HG03196 (cell line): ENCODE data around the gene MAD1L1.
"Not testable (repeated sequence)": the region's sequence is repeated elsewhere in the genome, so short reads cannot be mapped to it uniquely, and the experiment has no call there.

ENCODE experiments used
- ATAC-seq: cut with Tn5 transposase; IDR thresholded peaks from one replicate; pipeline ENCODE4 v1.9.1; 2021; ENCODE audit not compliant: unreplicated experiment

MAD1L1 gene

DNA sequence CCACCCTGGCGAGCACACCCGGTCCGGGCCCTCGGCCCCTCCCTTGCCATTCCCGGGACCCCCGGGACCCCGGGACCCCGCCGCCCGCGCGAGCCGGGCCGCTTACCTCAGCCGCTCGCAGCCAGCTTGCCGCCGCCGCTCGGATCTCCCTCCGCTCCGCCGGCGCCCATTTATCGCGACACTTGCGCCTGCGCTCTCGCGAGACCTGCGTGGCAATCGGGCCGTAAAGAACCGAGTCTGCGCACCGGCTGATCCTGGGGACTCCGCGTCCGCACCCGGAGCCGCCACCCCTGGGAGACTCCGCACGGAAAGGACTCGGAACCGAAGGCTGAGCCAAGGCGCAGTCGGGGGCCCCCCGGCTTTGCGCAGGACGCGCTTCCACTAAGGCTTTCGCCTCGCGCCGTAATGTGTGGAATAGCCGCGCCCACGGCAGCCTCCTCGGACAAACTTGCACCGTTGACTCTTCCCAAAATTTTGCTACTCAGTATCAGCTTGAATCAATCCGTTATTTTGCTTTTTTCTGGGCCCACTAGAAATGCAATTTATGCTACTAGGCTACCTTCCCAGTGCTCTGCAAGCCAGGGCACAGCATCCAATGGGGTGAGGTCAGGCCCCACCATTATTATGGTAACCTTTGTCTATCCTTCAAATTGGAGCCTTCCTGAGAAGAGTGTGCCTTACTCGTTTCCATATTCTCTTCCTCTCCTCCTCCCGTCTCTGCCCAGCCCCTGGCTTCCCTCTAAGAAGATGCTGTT, at the start of gene MAD1L1:
MAD1L1 (minus strand) TSS at position 180 of the 755 bp plus-strand sequence. CDS start 2,812 bp downstream, outside the sequence.
- ATAC-seq: peak; percentile 73

DNA sequence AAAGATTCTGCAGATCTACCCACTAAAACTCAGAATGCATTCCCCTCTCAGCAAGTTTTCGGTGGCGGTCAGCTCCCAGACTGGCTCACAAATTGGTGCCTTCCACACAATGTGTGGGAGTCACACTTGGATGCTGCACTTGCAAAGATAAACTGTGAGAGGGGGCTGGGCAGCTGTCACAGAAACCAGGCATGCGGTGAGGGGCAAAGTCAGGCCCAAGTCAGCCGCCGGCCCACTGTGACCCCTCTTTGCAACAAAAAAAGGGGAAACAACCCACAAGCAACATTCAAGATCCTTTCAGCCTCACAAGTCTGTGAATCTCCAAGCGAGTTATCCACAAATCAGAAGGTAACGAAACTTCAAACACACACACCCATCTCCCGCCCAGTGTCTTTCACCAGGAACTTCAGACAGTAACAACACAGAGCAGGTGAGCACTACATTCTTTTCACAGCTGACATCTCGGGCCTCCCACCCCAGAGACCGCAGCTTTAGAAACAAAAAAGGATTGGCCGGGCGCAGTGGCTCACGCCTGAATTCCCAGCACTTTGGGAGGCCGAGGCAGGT, 49.5 kb upstream of the MAD1L1 start:
- ATAC-seq: no peak

DNA sequence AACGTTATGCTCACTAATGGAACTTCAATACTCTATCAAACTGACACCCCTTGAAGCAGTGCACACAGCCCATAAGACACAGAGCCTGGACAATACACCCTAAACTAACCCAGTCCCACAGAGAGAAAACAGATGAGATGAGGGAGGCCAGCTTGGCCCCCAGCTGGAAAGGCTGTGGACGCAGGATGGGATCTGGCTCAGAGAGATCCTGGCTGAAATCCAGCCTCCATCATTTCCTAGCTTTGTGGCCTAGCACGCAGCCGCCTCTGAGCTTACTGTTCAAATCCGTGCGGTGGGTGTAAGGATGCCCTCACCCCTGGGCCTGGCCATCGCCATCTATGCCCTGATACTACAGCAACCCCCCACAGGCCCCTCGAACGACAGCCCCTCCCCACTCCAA, 48.8 kb upstream of the MAD1L1 start:
- ATAC-seq: no peak

DNA sequence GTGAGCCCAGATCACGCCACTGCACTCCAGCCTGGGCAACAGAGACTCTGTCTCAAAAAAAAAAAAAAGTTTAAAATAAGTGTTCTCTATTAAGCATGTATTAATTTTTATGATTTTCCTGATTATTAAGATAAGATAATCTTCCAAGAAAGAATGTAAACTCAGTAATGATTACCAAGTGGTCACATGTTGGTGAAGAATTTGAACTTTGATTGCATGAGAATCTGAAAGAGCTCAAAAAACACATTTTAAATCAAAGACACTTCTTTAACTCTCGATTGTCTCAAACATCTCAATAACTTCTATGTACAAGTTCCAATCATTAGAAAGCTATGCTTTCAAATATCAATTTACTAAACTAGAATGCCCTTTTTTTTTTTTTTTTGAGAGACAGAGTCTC, 47.7 kb upstream of the MAD1L1 start:
- ATAC-seq: no peak

DNA sequence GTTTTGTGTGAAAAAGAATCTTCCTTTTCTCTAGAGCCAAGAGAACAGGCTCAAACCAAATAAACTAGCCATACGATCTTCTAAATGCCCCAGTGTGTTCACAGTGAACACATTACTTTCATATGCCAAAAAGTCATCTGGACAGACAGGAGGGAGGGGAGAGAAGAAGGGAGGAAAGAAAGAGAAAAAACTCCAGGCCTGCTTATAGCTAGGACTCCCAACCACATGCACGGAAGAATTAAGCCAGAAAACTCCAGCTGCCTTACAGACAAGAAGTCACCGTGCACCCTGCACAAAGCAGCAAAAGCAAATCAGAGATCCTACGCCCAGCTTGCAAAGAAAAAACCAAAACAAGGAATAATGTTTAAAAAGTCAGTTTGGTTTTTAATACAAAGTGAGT, 47.2 kb upstream of the MAD1L1 start:
- ATAC-seq: no peak

DNA sequence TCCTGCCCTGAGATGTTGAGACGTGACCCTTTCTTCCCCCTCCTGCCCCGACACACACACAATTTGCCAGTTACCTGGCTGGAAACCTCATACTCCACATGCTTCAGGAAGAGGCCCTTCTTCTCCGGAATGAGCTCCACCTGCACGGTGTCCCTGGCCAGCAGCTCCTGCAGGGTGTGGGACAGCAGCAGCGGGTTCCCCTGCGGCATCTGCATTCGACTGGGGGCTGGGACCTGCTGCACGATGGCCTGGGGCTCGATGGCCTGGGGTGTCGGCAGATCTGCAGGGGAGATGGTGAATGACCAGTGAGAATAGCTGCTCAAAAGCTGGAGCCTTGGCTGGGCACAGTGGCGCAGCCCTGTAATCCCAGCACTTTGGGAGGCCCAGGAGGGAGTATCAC, 45.3 kb upstream of the MAD1L1 start:
- no peak for ATAC-seq

DNA sequence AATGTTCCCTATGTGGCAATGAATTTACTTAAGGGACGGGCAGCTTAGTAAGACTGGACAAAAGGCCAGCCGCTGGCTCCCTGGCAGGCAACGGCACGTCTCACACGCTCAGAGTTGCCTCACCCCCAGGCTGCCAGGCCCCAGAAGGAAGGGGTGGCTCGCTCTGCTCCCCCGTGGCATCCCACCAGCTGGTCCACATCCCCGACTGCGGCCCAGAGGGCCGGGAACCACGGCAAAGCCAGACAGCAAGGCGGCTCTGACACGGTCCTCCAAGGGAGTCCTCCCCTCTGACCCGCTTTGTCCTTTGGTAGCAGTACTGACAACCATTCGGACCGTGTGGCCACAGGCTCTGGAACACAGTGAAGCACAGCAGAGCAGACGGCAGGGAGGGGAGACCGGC, 43.4 kb upstream of the MAD1L1 start:
- ATAC-seq: no peak

DNA sequence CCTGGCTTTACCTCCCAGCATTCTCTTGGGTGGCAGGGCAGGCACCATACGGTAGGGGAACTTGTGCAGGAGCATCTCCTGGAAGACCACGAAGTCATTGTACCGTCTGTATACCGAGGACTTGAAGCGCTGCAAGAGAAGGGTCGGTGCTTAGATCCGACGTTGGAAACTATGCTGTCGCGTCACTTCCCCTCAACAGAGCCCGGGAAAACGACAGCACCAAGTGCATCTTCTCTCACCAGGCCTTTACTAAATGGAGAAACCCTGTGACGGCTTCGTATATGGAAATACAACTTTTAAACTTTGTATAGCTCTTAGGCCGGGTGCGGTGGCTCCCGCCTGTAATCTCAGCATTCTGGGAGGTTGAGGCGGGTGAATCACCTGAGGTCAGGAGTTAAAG, 42.4 kb upstream of the MAD1L1 start:
- no peak for ATAC-seq

DNA sequence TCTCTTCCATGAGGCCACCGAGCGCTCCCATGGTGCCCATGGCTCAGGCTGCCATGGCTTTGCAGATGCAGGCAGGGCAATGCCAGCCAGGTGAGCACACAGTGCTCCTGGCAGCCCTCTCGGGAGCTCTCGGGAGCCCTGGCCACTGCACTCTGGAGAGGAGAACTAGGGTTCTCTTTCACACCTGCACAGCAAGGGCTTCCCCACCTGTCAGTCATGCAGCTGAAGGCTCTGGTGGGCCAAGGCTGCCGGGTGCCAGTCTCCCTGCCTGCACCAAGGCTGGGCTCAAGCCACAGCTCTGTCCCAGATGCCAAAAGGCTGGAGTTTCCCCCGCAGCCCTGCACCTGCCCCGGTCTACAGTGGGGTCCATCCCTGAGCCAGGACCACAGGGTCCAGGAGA, 41.9 kb upstream of the MAD1L1 start:
- no peak for ATAC-seq

DNA sequence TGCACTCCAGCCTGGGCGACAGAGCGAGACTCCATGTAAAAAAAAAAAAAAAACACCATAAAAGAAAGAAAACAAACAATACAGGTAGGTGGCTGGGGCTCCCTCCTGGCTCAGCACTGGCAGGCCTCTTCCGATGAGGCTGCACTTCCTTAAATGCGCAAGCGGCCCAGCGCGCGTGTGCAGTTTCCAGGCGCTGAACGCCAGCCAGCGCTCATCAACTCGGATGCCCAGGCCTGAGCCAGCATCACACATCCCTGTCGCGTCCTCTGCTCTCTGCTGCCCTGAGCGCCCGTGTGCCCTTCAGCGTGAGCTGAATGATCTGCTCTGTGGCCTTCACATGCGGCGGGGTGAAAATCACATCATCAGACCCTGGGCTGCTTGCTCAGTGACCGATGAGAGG, 41.1 kb upstream of the MAD1L1 start:
- no peak for ATAC-seq

DNA sequence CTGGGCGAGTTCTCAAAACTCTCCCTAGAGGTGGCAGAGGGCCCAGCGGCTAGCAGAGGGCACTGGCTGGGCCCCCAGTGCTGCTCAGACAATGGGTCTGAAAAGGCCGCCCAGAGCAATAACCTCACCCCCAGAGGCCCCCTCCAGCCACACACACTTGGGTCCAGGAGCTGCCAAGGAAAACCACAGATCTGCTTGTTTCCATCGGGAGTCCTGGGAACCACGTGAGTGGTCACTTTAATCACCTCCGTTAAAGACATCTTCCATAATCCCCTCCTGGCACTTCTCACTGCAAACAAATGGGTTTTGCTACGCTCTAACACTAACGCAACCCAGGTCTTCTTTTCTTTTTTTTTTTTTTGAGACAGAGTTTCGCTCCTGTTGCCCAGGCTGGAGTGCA, 39.3 kb upstream of the MAD1L1 start:
- ATAC-seq: no peak

DNA sequence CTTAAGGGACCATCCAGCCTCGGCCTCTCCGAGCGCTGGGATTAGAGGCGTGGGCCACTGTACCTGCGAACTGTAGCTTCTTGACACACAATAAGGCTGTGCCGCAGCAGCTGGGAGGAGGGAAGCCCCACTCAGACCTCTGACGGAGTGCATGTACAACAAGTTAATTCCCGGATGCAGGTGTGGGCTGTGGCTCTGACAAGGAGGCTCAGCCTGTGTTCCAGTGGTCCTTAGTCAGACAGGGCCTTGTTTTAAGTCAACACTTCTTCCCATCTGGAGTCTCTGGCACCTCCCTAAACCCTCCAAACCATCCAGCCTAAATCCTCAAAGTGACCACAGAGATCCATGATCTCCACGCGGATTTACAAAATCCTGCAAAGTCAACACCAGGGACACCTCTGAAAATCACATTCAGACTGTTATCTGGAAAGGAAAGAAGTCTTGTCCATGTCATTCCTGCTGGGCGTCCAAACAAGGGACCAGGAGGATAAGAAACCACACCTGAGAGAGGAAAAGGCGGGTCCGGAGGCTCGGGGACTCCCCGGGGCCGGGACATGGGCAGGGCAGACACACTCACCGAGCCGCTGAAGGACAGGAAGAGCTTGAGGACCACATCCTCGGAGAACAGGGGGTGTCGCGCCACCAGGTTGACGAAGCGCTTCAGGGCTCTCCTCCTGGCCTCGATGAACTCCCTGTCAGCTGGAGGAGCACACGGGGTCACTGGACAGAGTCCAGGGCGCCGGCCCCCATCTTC, 38.7 kb upstream of the MAD1L1 start:
- no peak for ATAC-seq

DNA sequence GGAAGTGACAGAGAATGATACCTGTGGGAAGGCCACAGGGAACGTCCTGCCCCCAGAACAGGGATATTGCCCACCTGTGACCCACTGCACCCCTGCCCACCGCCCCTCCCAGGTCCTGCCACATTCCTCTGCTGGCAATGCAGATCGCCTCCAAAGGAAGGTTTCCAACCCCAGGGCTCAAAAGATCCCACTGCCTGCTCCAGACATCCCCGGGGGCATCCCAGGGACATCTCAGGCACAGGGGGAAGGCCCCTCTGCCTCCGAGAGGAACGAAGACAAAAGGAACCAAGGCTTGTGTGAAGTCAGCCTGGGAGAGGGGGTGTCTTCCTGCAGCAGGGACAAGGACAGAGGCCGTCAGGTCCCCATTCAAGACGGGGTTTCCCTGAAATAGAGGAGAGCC, 37.8 kb upstream of the MAD1L1 start:
- no peak for ATAC-seq

DNA sequence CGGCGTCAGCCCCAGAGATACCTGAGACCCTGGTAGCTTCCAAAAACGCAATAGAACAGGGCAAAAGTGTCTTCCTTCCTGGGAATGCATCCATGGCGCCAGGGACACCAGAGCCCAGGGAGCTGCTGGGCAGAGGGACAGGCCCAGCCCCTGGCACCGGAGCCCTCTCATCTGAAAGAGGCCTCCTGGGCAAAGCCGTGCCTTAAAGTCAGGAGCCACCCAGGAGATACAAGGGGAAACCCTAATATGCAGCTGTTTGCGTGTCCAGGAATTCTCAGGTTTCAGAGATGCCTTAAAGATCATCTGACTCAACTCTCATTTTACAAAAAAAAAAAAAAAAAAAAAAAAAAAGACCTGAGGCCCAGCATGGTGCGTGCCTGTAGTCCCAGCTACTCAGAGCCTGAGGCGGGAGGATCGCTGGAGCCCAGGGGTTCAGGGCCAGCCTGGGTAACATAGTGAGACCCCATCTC, 37.3 kb upstream of the MAD1L1 start:
- no peak for ATAC-seq

DNA sequence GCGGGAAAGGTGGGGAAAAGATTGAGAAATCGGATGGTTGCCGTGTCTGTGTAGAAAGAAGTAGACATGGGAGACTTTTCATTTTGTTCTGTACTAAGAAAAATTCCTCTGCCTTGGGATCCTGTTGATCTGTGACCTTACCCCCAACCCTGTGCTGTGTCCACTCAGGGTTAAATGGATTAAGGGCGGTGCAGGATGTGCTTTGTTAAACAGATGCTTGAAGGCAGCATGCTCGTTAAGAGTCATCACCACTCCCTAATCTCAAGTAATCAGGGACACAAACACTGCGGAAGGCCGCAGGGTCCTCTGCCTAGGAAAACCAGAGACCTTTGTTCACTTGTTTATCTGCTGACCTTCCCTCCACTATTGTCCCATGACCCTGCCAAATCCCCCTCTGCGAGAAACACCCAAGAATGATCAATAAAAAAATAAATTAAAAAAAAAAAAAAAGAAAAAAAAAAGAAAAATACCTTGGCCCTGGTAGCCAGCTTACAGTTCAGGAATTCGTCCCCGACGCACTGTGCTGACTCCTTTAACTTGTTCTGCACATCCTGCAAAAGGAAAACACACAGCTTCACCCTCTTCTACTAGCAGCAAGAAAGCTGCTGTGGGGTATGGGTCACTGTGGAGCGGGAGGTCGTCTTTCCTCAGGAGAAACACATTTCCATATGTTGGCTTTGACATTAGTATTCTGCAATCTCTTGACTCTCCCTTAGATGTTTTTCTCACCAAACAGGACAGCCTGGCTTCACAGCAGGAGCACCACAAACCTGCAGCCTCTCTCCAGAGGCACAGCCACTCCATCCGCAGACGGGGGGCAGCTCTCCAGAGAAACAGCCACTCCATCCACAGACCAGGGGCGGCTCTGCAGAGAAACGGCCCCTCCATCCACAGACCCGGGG, 36.6 kb upstream of the MAD1L1 start:
- not testable (repeated sequence) for ATAC-seq

DNA sequence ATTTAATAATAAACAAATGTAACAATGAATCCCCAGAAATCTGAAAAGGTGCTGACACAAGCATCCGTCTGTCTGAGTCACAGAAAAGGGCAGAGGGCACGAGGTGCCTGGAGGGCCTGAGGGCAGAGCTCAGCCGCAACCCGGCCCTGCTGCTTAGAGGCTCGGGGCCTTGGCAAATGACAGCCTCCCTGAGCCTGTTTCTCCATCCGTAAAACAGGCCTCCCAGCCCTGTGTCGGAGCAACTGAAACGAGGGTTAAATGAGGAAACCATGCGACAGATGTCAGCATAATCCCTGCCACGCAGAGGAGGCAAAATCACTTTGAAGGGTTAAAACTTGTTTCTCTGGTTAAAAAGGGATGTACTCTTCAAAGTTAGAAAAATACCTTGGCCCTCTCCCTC, 34.2 kb upstream of the MAD1L1 start:
- no peak for ATAC-seq

DNA sequence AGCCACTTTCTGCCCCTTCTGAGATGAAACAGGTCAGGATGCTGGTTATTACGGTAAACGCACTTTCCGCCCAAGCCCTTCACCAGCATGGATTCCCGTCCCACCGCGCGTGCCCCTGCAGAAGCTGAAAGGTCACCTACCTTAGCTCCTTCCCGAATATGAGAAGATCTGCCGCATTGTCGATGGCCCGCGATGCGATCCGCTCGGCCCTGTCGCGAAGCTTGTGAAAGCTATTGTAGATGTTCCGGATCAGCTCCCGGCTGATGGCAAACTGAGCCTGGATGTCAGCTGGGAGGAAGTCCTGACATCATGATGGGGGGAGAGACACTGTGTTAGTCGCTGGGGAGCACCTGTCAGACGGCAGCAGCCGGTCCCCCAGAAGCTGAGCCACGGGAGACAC, 31.4 kb upstream of the MAD1L1 start:
- no peak for ATAC-seq

DNA sequence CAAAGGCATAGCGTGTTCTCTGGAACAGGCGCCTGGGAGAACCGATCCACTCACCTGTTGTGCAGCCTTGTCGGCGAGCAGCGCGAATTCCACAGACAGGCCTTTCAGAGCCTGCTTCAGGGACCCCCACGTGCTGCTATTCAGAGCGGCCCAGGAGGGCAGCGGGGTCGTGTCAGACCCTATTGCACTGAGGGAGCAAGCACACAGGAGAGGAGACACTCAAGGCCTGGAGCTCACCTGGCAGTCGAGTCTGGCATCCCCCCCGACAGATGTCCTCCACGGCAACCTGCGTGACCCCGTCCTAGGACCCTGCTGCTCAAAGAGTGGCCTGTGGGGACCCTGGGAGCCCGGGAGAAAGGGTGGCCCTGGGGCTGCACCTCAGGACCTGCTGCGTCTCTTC, 30.4 kb upstream of the MAD1L1 start:
- no peak for ATAC-seq

DNA sequence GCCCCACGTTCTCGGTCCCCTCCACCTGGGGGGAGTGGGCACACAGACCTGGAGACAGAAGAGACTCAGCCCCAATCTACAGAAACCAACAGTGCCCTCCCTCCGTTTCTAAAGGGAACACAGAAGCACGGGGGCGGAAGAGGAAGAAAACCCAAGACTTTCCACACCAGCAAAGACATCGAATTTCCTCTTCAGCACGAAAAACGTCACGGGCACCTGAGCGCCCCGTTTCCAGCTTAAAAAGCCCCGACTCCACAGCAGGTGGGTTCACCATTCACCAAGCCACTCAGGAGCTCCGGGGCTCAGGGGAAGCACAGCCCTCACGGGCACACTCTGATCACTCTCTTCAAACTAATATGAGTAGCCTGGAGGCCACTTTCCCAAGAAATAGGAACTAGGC, 28.9 kb upstream of the MAD1L1 start:
- ATAC-seq: no peak

DNA sequence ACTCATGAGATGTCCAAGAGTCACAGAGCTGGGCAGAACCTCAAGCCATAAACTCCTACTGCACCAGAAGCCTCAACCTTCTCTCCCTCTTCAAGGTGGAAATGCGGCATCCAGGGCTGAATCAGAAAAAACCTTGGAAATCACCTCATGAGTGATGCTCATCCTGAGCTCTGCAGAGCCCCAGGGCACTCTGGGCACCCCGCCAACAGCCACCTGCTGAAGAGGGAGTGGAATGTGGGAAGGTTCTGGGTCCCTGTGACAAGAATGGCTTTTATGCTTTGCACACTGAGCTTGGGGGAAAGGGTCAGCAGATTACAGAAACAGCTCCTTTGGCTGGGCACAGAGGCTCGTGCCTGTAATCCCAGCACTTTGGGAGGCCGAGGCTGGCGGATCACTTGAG, 28.1 kb upstream of the MAD1L1 start:
- ATAC-seq: no peak

DNA sequence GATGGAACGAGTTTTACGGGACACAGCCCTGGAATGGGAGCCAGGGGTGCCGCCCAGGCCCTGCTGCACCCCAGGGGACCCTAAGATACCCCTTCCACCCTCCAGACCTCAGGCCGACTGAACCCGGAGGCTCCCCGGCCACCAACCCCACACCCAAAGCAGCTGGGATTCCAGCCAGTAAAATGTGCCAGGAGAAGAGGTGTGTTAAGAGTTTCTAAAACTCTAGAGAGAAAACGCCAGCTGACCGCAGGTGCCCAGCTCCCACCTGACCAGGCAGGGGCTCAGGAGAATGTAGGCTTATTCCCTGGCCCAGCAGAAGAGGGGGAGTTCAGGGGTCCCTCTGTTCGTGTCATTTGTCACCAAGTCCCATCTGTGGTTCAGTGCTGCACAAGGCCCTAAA, 26.7 kb upstream of the MAD1L1 start:
- ATAC-seq: no peak
